ENCODE results near the gene MAPRE2.

Gene MAPRE2

DNA sequence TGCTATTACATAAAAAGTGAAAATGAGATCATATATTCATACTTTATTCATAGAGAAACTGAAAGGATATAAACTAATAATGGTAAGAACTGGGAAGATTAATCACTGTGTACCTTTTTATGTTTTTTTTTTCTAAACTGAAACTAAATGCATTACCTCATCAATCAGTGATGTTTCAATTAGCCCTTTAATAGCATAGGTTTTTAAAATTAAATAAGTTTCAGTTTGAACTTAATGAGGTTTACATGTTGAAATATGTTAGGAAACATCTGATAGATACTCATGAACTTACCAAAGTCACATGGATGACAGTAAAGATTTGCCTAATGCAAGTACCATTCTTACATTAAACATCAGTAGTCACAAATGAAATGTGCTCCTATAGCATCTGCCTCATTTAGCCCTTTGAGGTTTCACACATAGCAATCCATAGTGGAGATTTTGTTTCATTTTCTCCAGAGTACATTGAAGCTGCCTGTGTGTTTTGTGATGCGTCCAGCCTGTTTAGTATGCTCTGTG is 8.9 kb downstream of the MAPRE2 start:
- no peak overlapping the region for H3K4me3 ChIP-seq (replicated peaks in 1 of 2; ENCODE audit: low read depth in 2 of 2, low read length in 2 of 2)
- TF ChIP-seq, protein P1, sequence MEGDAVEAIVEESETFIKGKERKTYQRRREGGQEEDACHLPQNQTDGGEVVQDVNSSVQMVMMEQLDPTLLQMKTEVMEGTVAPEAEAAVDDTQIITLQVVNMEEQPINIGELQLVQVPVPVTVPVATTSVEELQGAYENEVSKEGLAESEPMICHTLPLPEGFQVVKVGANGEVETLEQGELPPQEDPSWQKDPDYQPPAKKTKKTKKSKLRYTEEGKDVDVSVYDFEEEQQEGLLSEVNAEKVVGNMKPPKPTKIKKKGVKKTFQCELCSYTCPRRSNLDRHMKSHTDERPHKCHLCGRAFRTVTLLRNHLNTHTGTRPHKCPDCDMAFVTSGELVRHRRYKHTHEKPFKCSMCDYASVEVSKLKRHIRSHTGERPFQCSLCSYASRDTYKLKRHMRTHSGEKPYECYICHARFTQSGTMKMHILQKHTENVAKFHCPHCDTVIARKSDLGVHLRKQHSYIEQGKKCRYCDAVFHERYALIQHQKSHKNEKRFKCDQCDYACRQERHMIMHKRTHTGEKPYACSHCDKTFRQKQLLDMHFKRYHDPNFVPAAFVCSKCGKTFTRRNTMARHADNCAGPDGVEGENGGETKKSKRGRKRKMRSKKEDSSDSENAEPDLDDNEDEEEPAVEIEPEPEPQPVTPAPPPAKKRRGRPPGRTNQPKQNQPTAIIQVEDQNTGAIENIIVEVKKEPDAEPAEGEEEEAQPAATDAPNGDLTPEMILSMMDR (IDR thresholded peaks at IDR 0.05; ENCODE audit: low read depth, low read length), result no peak
- DNase-seq (ENCODE audit: low read depth in 2 of 2), result peak; percentile 33 to 35

DNA sequence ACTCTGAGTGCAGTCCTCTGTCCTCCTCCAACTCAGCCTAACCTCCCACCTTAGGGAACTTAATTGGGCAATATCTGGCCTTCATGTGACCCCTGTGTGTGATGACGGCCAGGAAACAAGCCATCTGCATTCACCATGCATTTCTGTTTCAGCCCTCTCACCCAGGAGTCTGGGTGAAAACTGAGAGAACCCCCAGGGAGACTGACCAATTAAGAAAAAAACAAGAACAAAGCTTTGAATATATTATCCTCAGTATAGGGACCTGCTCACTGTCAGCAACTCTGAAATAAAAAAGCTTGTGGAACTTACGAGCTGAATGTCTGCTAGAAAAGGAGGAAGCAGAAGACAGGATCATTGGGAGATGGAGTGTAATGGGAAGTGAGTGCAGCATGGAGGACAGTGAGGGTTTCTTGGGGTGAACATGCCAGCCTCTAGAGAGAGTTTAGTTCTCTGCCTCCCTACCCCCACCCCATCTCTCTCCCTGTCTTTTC is 9.5 kb downstream of the MAPRE2 start:
- H3K4me3 ChIP-seq (replicated peaks in 1 of 2; ENCODE audit: low read depth in 2 of 2, low read length in 2 of 2), result no peak overlapping the region
- TF ChIP-seq, protein P1 (IDR thresholded peaks at IDR 0.05; ENCODE audit: low read depth, low read length), result no peak
- peak; percentile 54 to 63 for DNase-seq (ENCODE audit: low read depth in 2 of 2)

DNA sequence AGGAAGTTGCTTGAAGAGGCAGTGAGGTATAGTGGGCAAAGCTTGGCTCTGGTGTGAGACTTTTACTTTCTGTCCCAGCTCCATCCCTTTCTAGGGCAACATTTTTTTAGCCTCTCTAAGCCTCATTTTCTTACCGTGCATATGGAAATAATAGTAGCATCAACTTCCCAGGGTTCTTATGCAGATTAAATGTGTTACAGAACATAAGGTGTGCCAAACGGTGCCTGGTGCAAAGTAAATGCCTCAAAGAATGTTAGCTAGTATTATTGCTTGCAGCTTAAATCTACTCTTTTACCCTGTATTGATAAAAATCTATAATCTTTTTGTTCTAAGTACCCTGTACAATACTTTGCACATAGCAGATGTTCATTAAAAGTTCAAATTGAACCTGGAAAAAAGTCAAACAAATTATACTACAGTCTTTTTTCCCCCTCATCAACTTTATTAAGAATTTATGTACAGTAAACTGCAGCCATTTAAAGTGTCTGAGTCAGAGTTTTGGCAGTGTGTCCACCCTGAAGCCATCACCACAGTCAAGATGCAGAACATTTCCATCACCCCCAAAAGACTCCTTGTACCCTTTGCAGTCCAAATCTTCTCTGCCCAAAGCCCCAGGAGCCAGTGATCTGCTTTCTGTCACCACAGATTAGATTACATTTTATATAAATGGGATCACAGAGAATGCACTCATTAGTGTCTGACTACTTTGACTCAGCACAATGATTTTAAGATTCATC is 10.6 kb downstream of the MAPRE2 start:
- TF ChIP-seq, protein P1 (IDR thresholded peaks at IDR 0.05; ENCODE audit: low read depth, low read length), result no peak
- DNase-seq (ENCODE audit: low read depth in 2 of 2), result peak; percentile 35 to 36
- H3K4me3 ChIP-seq (replicated peaks in 1 of 2; ENCODE audit: low read depth in 2 of 2, low read length in 2 of 2), result no peak overlapping the region

DNA sequence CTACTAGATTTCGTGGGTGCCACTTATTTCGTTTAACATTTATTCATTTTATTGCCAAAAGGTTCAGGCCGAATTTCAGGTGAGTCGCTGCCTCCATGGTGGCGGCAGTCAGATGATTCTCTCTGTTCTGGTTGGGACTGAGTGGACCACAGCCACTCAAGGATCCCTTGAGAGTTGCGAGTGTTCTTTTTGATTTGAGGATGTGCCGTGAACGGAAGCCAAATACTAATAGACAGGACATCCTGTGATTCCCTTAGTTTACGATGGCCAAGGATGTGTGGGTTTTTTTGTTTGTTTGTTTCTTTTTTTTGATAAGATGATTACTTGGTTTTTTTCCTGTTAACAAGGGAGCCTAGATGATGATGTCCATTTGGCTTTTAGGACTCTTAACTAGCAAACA is 13.2 kb downstream of the MAPRE2 start:
- peak in 1 of 2 donors; percentile 9 for DNase-seq (ENCODE audit: low read depth in 2 of 2)
- TF ChIP-seq, protein P1 (IDR thresholded peaks at IDR 0.05; ENCODE audit: low read depth, low read length), result no peak
- no peak overlapping the region for H3K4me3 ChIP-seq (replicated peaks in 1 of 2; ENCODE audit: low read depth in 2 of 2, low read length in 2 of 2)

DNA sequence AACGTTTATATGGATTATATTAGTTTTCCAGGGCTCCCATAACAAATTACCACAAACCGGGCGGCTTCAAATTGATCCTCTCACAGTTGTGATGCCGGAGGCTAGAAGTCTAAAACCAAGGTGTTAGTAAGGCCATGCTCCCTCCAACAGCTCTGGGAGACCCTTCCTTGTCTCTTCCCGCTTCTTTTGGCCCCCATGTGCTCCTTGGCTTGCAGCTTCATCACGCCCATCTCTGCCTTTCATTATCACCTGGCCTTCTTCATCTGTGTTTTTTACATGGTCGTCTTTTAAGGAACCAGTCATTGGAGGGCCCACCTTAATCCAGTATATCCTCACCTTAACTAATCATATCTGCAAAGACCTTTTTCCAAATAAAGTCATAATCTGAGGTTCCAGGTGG is 13.9 kb downstream of the MAPRE2 start:
- no peak for DNase-seq (ENCODE audit: low read depth in 2 of 2)
- TF ChIP-seq, protein P1 (IDR thresholded peaks at IDR 0.05; ENCODE audit: low read depth, low read length), result no peak
- no peak overlapping the region for H3K4me3 ChIP-seq (replicated peaks in 1 of 2; ENCODE audit: low read depth in 2 of 2, low read length in 2 of 2)

DNA sequence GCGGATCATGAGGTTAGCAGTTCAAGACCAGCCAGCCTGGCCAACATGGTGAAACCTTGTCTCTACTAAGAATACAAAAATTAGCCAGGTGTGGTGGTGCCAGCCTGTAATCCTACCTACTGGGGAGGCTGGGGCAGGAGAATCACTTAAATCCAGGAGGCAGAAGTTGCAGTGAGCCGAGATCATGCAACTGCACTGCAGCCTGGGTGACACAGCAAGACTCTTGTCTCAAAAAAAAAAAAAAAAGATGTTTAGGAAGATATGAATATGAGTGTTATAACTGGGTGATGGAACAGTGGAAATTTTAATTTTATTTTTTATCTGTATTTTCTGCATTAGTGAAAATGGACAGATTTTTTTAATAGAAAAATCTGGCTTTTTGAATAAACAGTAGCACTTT is 14.5 kb downstream of the MAPRE2 start:
- TF ChIP-seq, protein P1 (IDR thresholded peaks at IDR 0.05; ENCODE audit: low read depth, low read length), result no peak
- no peak overlapping the region for H3K4me3 ChIP-seq (replicated peaks in 1 of 2; ENCODE audit: low read depth in 2 of 2, low read length in 2 of 2)
- DNase-seq (ENCODE audit: low read depth in 2 of 2), result no peak

Data from cardiac fibroblast (primary cell).